ENCODE results near the gene ZNF516.
A peak's percentile ranks its signal among the peaks of the same experiment; 100 is the strongest.

The ZNF516 gene

GRCh38 chr18:76392349-76392748 is 102.7 kb downstream of the ZNF516 start:
- no peak overlapping the region for H3K9ac ChIP-seq (ENCODE audit: low read depth, low read length, poor library complexity)
- no peak overlapping the region for H4K91ac ChIP-seq (ENCODE audit: low read depth, low read length, poor library complexity)
- H4K8ac ChIP-seq (ENCODE audit: low read depth, low read length): no peak overlapping the region
- no peak overlapping the region for H2BK120ac ChIP-seq (ENCODE audit: low read depth, low read length)
- no peaks in the 10 kb centered on the region for H3K4me1 ChIP-seq (ENCODE audit: control insufficient read depth in 2 of 2, insufficient read depth in 1 of 2, low read depth in 1 of 2, low read length in 2 of 2)
- H3K27ac ChIP-seq (replicated peaks; ENCODE audit: low read length): no peak overlapping the region
- no peaks in the 10 kb centered on the region for H3K27me3 ChIP-seq (ENCODE audit: control insufficient read depth in 3 of 3, insufficient read depth in 3 of 3, low read depth in 1 of 3, low read length in 3 of 3)
- H2BK15ac ChIP-seq (ENCODE audit: low read length): no peak overlapping the region
- peaks cover 30% of the 10 kb centered on the region for H3K79me1 ChIP-seq (ENCODE audit: low read depth, low read length)
- no peak overlapping the region for H3K14ac ChIP-seq (ENCODE audit: low read length)
- H3K36me3 ChIP-seq (replicated peaks in 1 of 2; ENCODE audit: control insufficient read depth in 2 of 2, insufficient read depth in 2 of 2, low read length in 2 of 2): peaks cover 8 to 38% of the 10 kb centered on the region in 2 donors
- H3K4me3 ChIP-seq (ENCODE audit: low read length in 2 of 2): no peak overlapping the region
- no peak overlapping the region for H3K4me2 ChIP-seq (ENCODE audit: insufficient read depth, low read length, poor library complexity, severe bottlenecking)
- H3K23ac ChIP-seq (ENCODE audit: low read depth, low read length, poor library complexity): no peak overlapping the region
- no peak overlapping the region for H2BK12ac ChIP-seq (ENCODE audit: low read length)
- WGBS, 2 donors (ENCODE audit: extremely low coverage in 2 of 2, insufficient read length in 2 of 2, insufficient replicate concordance in 1 of 2): no CpG with 5 or more reads among the region's 5 CpGs
- no peak overlapping the region for H3K4ac ChIP-seq (ENCODE audit: low read length)
- H2AK5ac ChIP-seq (ENCODE audit: low read depth, low read length): no peak overlapping the region
- H3K9me3 ChIP-seq (replicated peaks in 1 of 2; ENCODE audit: control insufficient read depth in 2 of 2, insufficient read depth in 1 of 2, low read depth in 1 of 2, low read length in 2 of 2): peaks cover 7 to 20% of the 10 kb centered on the region in 2 donors
- no peak for DNase-seq (ENCODE audit: low spot score)
- H2BK5ac ChIP-seq (ENCODE audit: low read length): no peak overlapping the region
- H3K18ac ChIP-seq (ENCODE audit: low read length): no peak overlapping the region
- no peak overlapping the region for H2AFZ ChIP-seq (ENCODE audit: low read length)

GRCh38 chr18:76391746-76392145 is 103.3 kb downstream of the ZNF516 start:
- no peak overlapping the region for H2BK12ac ChIP-seq (ENCODE audit: low read length)
- H3K9me3 ChIP-seq (replicated peaks in 1 of 2; ENCODE audit: control insufficient read depth in 2 of 2, insufficient read depth in 1 of 2, low read depth in 1 of 2, low read length in 2 of 2): peaks cover 7 to 20% of the 10 kb centered on the region in 2 donors
- H3K79me1 ChIP-seq (ENCODE audit: low read depth, low read length): peaks cover 30% of the 10 kb centered on the region
- H4K8ac ChIP-seq (ENCODE audit: low read depth, low read length): no peak overlapping the region
- no peak overlapping the region for H2BK120ac ChIP-seq (ENCODE audit: low read depth, low read length)
- H2AFZ ChIP-seq (ENCODE audit: low read length): no peak overlapping the region
- H3K23ac ChIP-seq (ENCODE audit: low read depth, low read length, poor library complexity): no peak overlapping the region
- H2AK5ac ChIP-seq (ENCODE audit: low read depth, low read length): no peak overlapping the region
- H3K18ac ChIP-seq (ENCODE audit: low read length): no peak overlapping the region
- no peak overlapping the region for H3K14ac ChIP-seq (ENCODE audit: low read length)
- H3K4me1 ChIP-seq (ENCODE audit: control insufficient read depth in 2 of 2, insufficient read depth in 1 of 2, low read depth in 1 of 2, low read length in 2 of 2): no peaks in the 10 kb centered on the region
- WGBS, 2 donors (ENCODE audit: extremely low coverage in 2 of 2, insufficient read length in 2 of 2, insufficient replicate concordance in 1 of 2): no CpG with 5 or more reads among the region's 19 CpGs
- H3K4ac ChIP-seq (ENCODE audit: low read length): no peak overlapping the region
- no peak overlapping the region for H3K4me2 ChIP-seq (ENCODE audit: insufficient read depth, low read length, poor library complexity, severe bottlenecking)
- H2BK15ac ChIP-seq (ENCODE audit: low read length): no peak overlapping the region
- DNase-seq (ENCODE audit: low spot score): no peak
- peaks cover 8 to 41% of the 10 kb centered on the region in 2 donors for H3K36me3 ChIP-seq (replicated peaks in 1 of 2; ENCODE audit: control insufficient read depth in 2 of 2, insufficient read depth in 2 of 2, low read length in 2 of 2)
- no peak overlapping the region for H3K4me3 ChIP-seq (ENCODE audit: low read length in 2 of 2)
- H4K91ac ChIP-seq (ENCODE audit: low read depth, low read length, poor library complexity): no peak overlapping the region
- H3K27me3 ChIP-seq (ENCODE audit: control insufficient read depth in 3 of 3, insufficient read depth in 3 of 3, low read depth in 1 of 3, low read length in 3 of 3): no peaks in the 10 kb centered on the region
- H3K27ac ChIP-seq (replicated peaks; ENCODE audit: low read length): no peak overlapping the region
- H3K9ac ChIP-seq (ENCODE audit: low read depth, low read length, poor library complexity): no peak overlapping the region
- no peak overlapping the region for H2BK5ac ChIP-seq (ENCODE audit: low read length)

- H3K79me1 ChIP-seq (ENCODE audit: low read depth, low read length): peaks cover 32% of the 10 kb centered on the region
- no peak overlapping the region for H2BK5ac ChIP-seq (ENCODE audit: low read length)
- peak overlapping the region; percentile 49 for H3K18ac ChIP-seq (ENCODE audit: low read length)
- H4K91ac ChIP-seq (ENCODE audit: low read depth, low read length, poor library complexity): no peak overlapping the region
- no peak overlapping the region for H2BK15ac ChIP-seq (ENCODE audit: low read length)
- H2BK12ac ChIP-seq (ENCODE audit: low read length): no peak overlapping the region
- no peak for DNase-seq (ENCODE audit: low spot score)
- H2AFZ ChIP-seq (ENCODE audit: low read length): no peak overlapping the region
- no peak overlapping the region for H3K14ac ChIP-seq (ENCODE audit: low read length)
- no peak overlapping the region for H4K8ac ChIP-seq (ENCODE audit: low read depth, low read length)
- no peaks in the 10 kb centered on the region for H3K4me1 ChIP-seq (ENCODE audit: control insufficient read depth in 2 of 2, insufficient read depth in 1 of 2, low read depth in 1 of 2, low read length in 2 of 2)
- no peak overlapping the region for H2BK120ac ChIP-seq (ENCODE audit: low read depth, low read length)
- WGBS, 2 donors (ENCODE audit: extremely low coverage in 2 of 2, insufficient read length in 2 of 2, insufficient replicate concordance in 1 of 2): 100% methylated on average over 1 to 2 of the region's 9 CpGs
- no peak overlapping the region for H3K4me3 ChIP-seq (ENCODE audit: low read length in 2 of 2)
- H3K27me3 ChIP-seq (ENCODE audit: control insufficient read depth in 3 of 3, insufficient read depth in 3 of 3, low read depth in 1 of 3, low read length in 3 of 3): no peaks in the 10 kb centered on the region
- no peak overlapping the region for H3K4me2 ChIP-seq (ENCODE audit: insufficient read depth, low read length, poor library complexity, severe bottlenecking)
- no peak overlapping the region for H3K23ac ChIP-seq (ENCODE audit: low read depth, low read length, poor library complexity)
- H3K27ac ChIP-seq (replicated peaks; ENCODE audit: low read length): no peak overlapping the region
- no peak overlapping the region for H2AK5ac ChIP-seq (ENCODE audit: low read depth, low read length)
- H3K4ac ChIP-seq (ENCODE audit: low read length): no peak overlapping the region
- peaks cover 8 to 34% of the 10 kb centered on the region in 2 donors for H3K36me3 ChIP-seq (replicated peaks in 1 of 2; ENCODE audit: control insufficient read depth in 2 of 2, insufficient read depth in 2 of 2, low read length in 2 of 2)
- peaks cover 7 to 20% of the 10 kb centered on the region in 2 donors for H3K9me3 ChIP-seq (replicated peaks in 1 of 2; ENCODE audit: control insufficient read depth in 2 of 2, insufficient read depth in 1 of 2, low read depth in 1 of 2, low read length in 2 of 2)
- no peak overlapping the region for H3K9ac ChIP-seq (ENCODE audit: low read depth, low read length, poor library complexity)
Measured at GRCh38 chr18:76391038-76391437, 104.0 kb downstream of the ZNF516 start.

- Histone ChIP-seq H2AK5ac (ENCODE audit: low read depth, low read length) (no peak overlapping the region), H2AFZ (ENCODE audit: low read length) (no peak overlapping the region), H2BK120ac (ENCODE audit: low read depth, low read length) (no peak overlapping the region), H4K8ac (ENCODE audit: low read depth, low read length) (no peak overlapping the region), H3K4me1 (ENCODE audit: control insufficient read depth in 2 of 2, insufficient read depth in 1 of 2, low read depth in 1 of 2, low read length in 2 of 2) (no peaks in the 10 kb centered on the region), H2BK12ac (ENCODE audit: low read length) (no peak overlapping the region), H3K18ac (ENCODE audit: low read length) (peak overlapping the region; percentile 49), H3K23ac (ENCODE audit: low read depth, low read length, poor library complexity) (peak overlapping the region; percentile 20), H3K9ac (ENCODE audit: low read depth, low read length, poor library complexity) (no peak overlapping the region), H3K14ac (ENCODE audit: low read length) (peak overlapping the region; percentile 73), H3K4me3 (ENCODE audit: low read length in 2 of 2) (no peak overlapping the region), H3K27me3 (ENCODE audit: control insufficient read depth in 3 of 3, insufficient read depth in 3 of 3, low read depth in 1 of 3, low read length in 3 of 3) (no peaks in the 10 kb centered on the region), H3K36me3 (replicated peaks in 1 of 2; ENCODE audit: control insufficient read depth in 2 of 2, insufficient read depth in 2 of 2, low read length in 2 of 2) (peaks cover 7 to 37% of the 10 kb centered on the region in 2 donors), H3K4ac (ENCODE audit: low read length) (no peak overlapping the region), H2BK15ac (ENCODE audit: low read length) (no peak overlapping the region), H3K9me3 (replicated peaks in 1 of 2; ENCODE audit: control insufficient read depth in 2 of 2, insufficient read depth in 1 of 2, low read depth in 1 of 2, low read length in 2 of 2) (peaks cover 7 to 20% of the 10 kb centered on the region in 2 donors), H3K27ac (replicated peaks; ENCODE audit: low read length) (no peak overlapping the region), H3K4me2 (ENCODE audit: insufficient read depth, low read length, poor library complexity, severe bottlenecking) (no peak overlapping the region), H4K91ac (ENCODE audit: low read depth, low read length, poor library complexity) (no peak overlapping the region), H2BK5ac (ENCODE audit: low read length) (no peak overlapping the region), H3K79me1 (ENCODE audit: low read depth, low read length) (peaks cover 35% of the 10 kb centered on the region)
- no CpG with 5 or more reads among the region's 17 CpGs for WGBS, 2 donors (ENCODE audit: extremely low coverage in 2 of 2, insufficient read length in 2 of 2, insufficient replicate concordance in 1 of 2)
- DNase-seq (ENCODE audit: low spot score): no peak
Measured at GRCh38 chr18:76390452-76391035, 104.5 kb downstream of the ZNF516 start.

All from neuronal stem cell (in vitro differentiated cells).